GM18907 (cell line): Measurements from ENCODE around the gene ABCF1.
"Not testable (repeated sequence)": the region's sequence is repeated elsewhere in the genome, so short reads cannot be mapped to it uniquely, and the experiment has no call there.

Experiments used
- ATAC-seq: cut with Tn5 transposase; IDR thresholded peaks from one replicate; pipeline ENCODE4 v1.9.1; 2021; ENCODE audit warnings: mild to moderate bottlenecking, moderate library complexity; ENCODE audit not compliant: unreplicated experiment

ABCF1 gene

GRCh38 chr6:30571075-30571761 lies at the start of gene ABCF1:
Gene ABCF1 (plus strand): TSS chr6:30571442. CDS start chr6:30571488, 46 bp downstream.
- peak; percentile 91 for ATAC-seq

- not testable (repeated sequence) for ATAC-seq
These were observed 49.3 kb upstream of the ABCF1 start for GRCh38 chr6:30521952-30522351.

DNA sequence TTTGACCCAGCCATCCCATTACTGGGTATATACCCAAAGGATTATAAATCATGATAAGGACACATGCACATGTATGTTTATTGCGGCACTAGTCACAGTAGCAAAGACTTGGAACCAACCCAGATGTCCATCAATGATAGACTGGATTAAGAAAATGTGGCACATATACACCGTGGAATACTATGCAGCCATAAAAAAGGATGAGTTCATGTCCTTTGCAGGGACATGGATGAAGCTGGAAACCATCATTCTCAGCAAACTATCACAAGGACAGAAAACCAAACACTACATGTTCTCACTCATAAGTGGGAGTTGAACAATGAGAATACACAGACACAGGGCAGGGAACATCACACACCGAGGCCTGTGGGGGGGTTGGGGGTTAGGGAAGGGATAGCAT lies 44.8 kb upstream of the ABCF1 start:
- not testable (repeated sequence) for ATAC-seq

DNA sequence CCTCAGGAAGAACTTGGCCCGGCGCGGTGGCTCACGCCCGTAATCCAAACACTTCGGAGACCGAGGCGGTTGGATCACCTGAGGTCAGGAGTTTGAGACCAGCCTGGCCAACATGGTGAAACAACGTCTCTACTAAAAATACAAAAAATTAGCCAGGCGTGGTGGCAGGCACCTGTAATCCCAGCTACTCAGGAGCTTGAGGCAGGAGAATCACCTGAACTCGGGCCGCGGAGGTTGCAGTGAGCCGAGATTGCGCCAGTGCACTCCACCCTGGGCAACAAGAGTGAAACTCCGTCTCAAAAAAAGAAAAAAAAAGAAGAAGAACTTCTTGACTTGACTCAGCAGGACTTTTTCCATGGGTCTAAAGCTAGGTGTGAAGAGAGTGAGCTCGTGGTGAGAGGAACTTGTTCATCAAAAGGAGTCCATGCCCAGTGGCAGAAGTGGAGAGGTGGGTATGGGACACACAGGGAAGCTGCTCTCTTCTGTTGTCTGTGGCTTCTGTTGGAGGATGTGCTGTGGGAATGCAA lies 41.8 kb upstream of the ABCF1 start:
- ATAC-seq, result peak; percentile 40

GRCh38 chr6:30530014-30530413 lies 41.2 kb upstream of the ABCF1 start:
- ATAC-seq, result no peak

DNA sequence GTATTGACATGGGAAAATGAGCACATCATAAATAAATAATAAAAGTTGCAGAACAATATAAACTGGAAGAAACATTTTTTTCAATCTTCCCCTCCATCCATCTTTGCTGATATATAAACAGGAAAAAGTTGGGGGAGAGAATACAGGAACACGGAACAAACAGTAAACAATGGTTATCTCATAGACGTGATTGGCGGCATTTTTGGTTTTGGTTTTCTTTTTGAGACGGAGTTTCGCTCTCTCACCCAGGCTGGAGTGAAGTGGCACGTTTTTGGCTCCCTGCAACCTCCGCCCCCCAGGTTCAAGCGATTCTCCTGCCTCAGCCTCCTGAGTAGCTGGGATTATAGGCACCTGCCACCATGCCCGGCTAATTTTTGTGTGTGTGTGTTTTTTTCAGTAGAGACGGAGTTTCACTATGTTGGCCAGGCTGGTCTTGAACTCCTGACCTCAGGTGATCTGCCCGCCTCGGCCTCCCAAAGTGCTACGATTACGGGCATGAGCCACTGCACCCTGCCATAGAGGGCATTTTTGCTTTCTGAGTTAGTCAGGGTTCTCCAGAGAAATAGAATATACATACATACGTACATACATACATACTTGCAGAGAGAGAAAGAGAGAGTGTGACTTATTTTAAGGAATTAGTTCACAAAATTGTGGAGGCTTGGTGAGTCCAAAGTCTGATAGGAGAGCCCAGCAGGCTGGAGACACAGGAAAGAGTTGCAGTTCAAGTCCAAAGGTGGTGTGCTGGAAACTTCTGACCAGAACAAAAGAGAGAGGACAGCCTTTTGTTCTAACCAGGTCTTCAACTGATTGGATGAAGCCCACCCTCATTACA lies 37.6 kb upstream of the ABCF1 start:
- ATAC-seq, result no peak

- no peak for ATAC-seq
These were observed 33.3 kb upstream of the ABCF1 start for GRCh38 chr6:30537931-30538330.

GRCh38 chr6:30541515-30542403 lies 29.5 kb upstream of the ABCF1 start:
- ATAC-seq, result no peak

GRCh38 chr6:30542404-30542725 lies 28.9 kb upstream of the ABCF1 start:
- ATAC-seq, result no peak

GRCh38 chr6:30542915-30543314 lies 28.3 kb upstream of the ABCF1 start:
- no peak for ATAC-seq

DNA sequence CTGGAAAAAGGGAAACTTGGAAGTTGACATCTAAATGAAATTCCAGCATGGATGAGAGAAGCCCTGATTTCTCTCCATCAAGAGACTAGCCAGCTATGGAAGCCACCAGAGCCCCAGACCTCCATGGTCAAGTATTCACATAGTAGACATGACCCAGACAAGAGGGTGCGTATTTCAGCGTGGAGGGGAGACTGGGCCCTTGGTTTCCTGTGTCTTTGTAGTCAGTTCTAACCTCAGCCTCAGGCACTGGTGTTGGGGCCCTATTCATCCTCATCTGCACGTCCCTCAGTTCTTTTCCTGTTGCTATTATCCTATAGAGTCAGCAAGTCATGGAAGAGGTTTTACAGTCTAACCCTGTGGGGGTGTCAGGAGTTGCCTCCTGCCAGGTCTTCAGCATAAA lies 27.4 kb upstream of the ABCF1 start:
- ATAC-seq, result no peak

DNA sequence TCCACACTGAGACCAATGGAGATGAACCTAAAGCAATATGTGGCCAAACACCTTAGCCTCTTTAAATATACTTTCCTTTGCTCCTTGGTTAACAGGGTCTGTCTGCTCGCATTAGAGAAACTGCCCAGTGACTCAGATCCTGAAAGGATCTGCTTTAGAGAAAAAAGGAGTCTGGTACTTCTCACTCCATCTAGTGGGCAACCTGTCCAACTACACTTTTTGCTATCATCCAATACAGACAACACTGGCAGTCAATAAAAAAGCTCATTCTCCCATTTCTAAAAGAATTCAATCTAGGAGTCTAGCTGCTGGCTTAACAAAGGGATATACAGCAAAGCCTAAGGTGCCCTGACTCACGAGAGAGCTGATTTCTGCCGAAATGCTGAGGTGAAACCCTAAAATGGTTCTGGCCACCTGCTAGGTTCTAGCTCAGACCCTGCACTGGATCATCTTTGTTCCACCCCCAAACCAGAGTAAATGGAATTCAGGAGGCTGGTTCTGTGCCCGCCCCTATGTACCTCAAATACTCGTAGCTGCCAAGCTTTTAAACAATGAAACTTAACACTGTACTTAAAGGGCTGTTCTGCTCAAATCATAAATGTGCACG lies 26.5 kb upstream of the ABCF1 start:
- ATAC-seq, result no peak

- no peak for ATAC-seq
These were observed 23.8 kb upstream of the ABCF1 start for GRCh38 chr6:30547454-30547853.

- no peak for ATAC-seq
These were observed 22.9 kb upstream of the ABCF1 start for GRCh38 chr6:30548375-30548774.

DNA sequence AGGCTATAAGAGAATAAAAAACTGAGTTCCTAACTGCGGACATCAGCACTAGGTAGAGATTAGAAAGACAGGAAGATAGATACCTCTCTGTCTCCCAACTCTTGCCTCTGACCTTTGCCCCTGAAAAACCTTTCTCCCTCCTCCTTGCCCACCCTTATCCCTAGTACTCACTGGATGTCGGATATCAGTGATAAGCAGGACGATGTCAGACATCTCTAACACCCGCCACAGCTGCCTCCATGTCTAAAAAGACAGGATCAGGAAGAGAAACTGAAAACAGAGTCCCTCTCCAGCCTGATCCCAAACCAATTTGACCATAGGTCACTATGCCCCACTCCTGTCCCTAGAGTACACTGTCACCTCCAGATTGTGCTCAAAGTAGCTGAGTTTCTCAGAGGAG lies 16.8 kb upstream of the ABCF1 start:
- no peak for ATAC-seq

- ATAC-seq, result no peak
These were observed 16.1 kb upstream of the ABCF1 start for GRCh38 chr6:30554962-30555815.

DNA sequence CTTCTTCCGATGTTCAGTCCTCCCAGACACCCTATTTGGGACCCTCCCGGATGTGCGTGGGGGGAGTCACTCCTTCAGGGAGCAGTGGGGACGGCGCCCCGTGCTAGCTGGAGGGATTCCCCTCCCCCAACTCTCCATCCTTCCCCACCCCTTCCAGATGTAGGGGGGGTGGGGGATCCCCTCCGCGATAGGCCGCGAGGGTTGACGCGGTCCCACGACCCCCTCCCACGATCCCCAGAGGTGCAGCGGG lies 15.5 kb upstream of the ABCF1 start:
- peak; percentile 8 for ATAC-seq

- ATAC-seq, result peak; percentile 76
These were observed 15.0 kb upstream of the ABCF1 start, which contains the start of gene GNL1 for GRCh38 chr6:30556066-30556905. Gene GNL1 (minus strand): TSS chr6:30556489. CDS start chr6:30556203, 286 bp downstream.
